Muscle layer of duodenum (tissue), 2 donors: Measurements from ENCODE around the gene OR5H14.

Source experiments
- H3K27ac ChIP-seq: one replicate; pipeline ENCODE4 v1.7.0; 2013; ENCODE audit warnings: mild to moderate bottlenecking, low read length
- H3K27me3 ChIP-seq: one replicate; pipeline ENCODE4 v1.7.0; 2013; ENCODE audit warnings: low read depth, mild to moderate bottlenecking, control low read depth, low read length
- H3K36me3 ChIP-seq, 2 donors: one replicate each; pipeline ENCODE4 v1.7.0; 2013; ENCODE audit warnings: low read length in 2 of 2, control low read depth in 1 of 2, mild to moderate bottlenecking in 1 of 2; ENCODE audit not compliant: insufficient read depth in 2 of 2, control insufficient read depth in 1 of 2
- H3K4me1 ChIP-seq, 2 donors: one replicate each; pipeline ENCODE4 v1.7.0; 2013; ENCODE audit warnings: low read length in 2 of 2, mild to moderate bottlenecking in 2 of 2, control low read depth in 1 of 2, moderate library complexity in 1 of 2; ENCODE audit not compliant: insufficient read depth in 2 of 2, control insufficient read depth in 1 of 2
- H3K4me3 ChIP-seq, 2 donors: one replicate each; pipeline ENCODE4 v1.7.0; 2013; ENCODE audit warnings: low read length in 2 of 2, low read depth in 1 of 2, mild to moderate bottlenecking in 1 of 2
- H3K9me3 ChIP-seq, 2 donors: one replicate each; pipeline ENCODE4 v1.7.0; 2013; ENCODE audit warnings: low read length in 2 of 2, control low read depth in 1 of 2, mild to moderate bottlenecking in 1 of 2; ENCODE audit not compliant: control insufficient read depth in 1 of 2
- donor health status: healthy.

OR5H14 gene

GRCh38 chr3:98199020-98199419 is 51.7 kb downstream of the OR5H14 start:
- Histone ChIP-seq H3K27me3 (no peaks in the 10 kb centered on the region), H3K27ac (no peak overlapping the region), H3K4me3 (no peak overlapping the region), H3K9me3 (no peaks in the 10 kb centered on the region), H3K36me3 (no peaks in the 10 kb centered on the region), H3K4me1 (no peaks in the 10 kb centered on the region)
